Lower lobe of right lung (tissue), 2 donors: ENCODE measurements around the gene ZNF473. TPM values are rescaled to one million over a fixed set of nuclear protein-coding genes. Genes with fewer than 3 reads are reported as not detected.
A peak's percentile ranks its signal among the peaks of the same experiment; 100 is the strongest.

Source experiments
- ATAC-seq, 2 donors: fragments of 200-7000 bp; cut with Tn5 transposase; one replicate each; pipeline ENCODE4 v1.9.1; 2020 to 2022; ENCODE audit warnings: mild to moderate bottlenecking in 2 of 2, moderate library complexity in 2 of 2
- DNase-seq: peaks from one replicate; pipeline ENCODE4 v3.0.0-alpha.2; 2020
- H3K27ac ChIP-seq: fragments of 200-600 bp; one replicate; pipeline ENCODE4 v1.8.0; 2022
- H3K27me3 ChIP-seq: fragments of 200-600 bp; one replicate; pipeline ENCODE4 v1.8.0; 2022; ENCODE audit warnings: low read depth
- H3K36me3 ChIP-seq: fragments of 200-600 bp; one replicate; pipeline ENCODE4 v1.8.0; 2022; ENCODE audit warnings: mild to moderate bottlenecking
- H3K4me1 ChIP-seq: fragments of 200-600 bp; one replicate; pipeline ENCODE4 v1.8.0; 2022
- H3K4me3 ChIP-seq: fragments of 200-600 bp; one replicate; pipeline ENCODE4 v1.8.0; 2022; ENCODE audit warnings: mild to moderate bottlenecking
- H3K9me3 ChIP-seq: fragments of 200-600 bp; one replicate; pipeline ENCODE4 v1.8.0; 2022
- intact Hi-C: fragments of 100-400 bp; cut with DNase I; formaldehyde crosslinking; loops from one replicate; pipeline ENCODE4 v1.11.0; 2022
- total RNA-seq: library from RNA; stranded (reverse); fragmentation: NEBNext Ultra II Directional; extraction: Animal tissue kit (Norgen Biotek cat#: 25700); gene quantifications from one replicate; pipeline ENCODE4 v1.2.1, GENCODE V29; 2021
- TF ChIP-seq, protein P1 (sequence below): fragments of 200-600 bp; IDR thresholded peaks from one replicate; pipeline ENCODE4 v1.8.0; 2022; ENCODE audit warnings: antibody characterized with exemption, mild to moderate bottlenecking
- donor health status: DM: no; HTN: yes; CAD: no; lungs with severe emphysema.

Gene ZNF473
- total RNA-seq, 1 donor from 2014 or later, result 6.8 TPM

GRCh38 chr19:50042363-50043024, 16.7 kb downstream of the ZNF473 start:
- intact Hi-C loops, result no loop called here
- Histone ChIP-seq H3K36me3 (peaks cover 84% of the 10 kb centered on the region), H3K27ac (no peak overlapping the region), H3K27me3 (no peaks in the 10 kb centered on the region), H3K4me3 (no peak overlapping the region), H3K9me3 (peaks cover 30% of the 10 kb centered on the region), H3K4me1 (no peaks in the 10 kb centered on the region)
- no peak for DNase-seq
- no peak for ATAC-seq
- TF ChIP-seq, protein P1, sequence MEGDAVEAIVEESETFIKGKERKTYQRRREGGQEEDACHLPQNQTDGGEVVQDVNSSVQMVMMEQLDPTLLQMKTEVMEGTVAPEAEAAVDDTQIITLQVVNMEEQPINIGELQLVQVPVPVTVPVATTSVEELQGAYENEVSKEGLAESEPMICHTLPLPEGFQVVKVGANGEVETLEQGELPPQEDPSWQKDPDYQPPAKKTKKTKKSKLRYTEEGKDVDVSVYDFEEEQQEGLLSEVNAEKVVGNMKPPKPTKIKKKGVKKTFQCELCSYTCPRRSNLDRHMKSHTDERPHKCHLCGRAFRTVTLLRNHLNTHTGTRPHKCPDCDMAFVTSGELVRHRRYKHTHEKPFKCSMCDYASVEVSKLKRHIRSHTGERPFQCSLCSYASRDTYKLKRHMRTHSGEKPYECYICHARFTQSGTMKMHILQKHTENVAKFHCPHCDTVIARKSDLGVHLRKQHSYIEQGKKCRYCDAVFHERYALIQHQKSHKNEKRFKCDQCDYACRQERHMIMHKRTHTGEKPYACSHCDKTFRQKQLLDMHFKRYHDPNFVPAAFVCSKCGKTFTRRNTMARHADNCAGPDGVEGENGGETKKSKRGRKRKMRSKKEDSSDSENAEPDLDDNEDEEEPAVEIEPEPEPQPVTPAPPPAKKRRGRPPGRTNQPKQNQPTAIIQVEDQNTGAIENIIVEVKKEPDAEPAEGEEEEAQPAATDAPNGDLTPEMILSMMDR, result no peak

DNA sequence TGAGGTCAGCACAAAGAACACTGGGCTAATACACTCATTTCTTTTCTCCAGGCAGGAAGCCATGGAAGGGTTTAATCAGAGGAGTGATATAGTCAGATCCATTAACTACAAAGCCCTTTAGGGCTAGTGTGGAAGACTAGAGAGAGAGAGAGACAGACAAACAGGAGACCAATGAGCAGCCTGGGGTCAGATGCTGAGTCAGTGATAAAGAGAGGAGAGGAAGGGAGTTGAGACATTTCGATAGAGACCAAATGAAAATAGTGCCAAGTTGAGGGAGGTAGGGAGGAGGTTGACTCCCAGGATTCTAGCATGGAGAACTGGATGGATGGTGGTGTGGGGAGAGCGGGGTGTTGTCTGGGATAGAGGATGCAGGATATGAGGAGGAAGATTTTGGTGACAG, 18.2 kb downstream of the ZNF473 start:
- ATAC-seq (no peak), DNase-seq (no peak)
- intact Hi-C loops, result no loop called here
- Histone ChIP-seq H3K27ac (no peak overlapping the region), H3K36me3 (peaks cover 76% of the 10 kb centered on the region), H3K27me3 (no peaks in the 10 kb centered on the region), H3K9me3 (peaks cover 30% of the 10 kb centered on the region), H3K4me3 (no peak overlapping the region), H3K4me1 (no peaks in the 10 kb centered on the region)
- TF ChIP-seq, protein P1, result no peak

GRCh38 chr19:50044922-50045321, 19.1 kb downstream of the ZNF473 start:
- intact Hi-C loops, result no loop called here
- TF ChIP-seq, protein P1, result no peak
- Histone ChIP-seq H3K4me1 (no peaks in the 10 kb centered on the region), H3K27me3 (no peaks in the 10 kb centered on the region), H3K27ac (no peak overlapping the region), H3K9me3 (peaks cover 30% of the 10 kb centered on the region), H3K36me3 (peaks cover 66% of the 10 kb centered on the region), H3K4me3 (no peak overlapping the region)
- DNase-seq, result no peak
- no peak for ATAC-seq

- Histone ChIP-seq H3K9me3 (peaks cover 30% of the 10 kb centered on the region), H3K4me1 (peaks cover 10% of the 10 kb centered on the region), H3K27me3 (no peaks in the 10 kb centered on the region), H3K36me3 (peaks cover 46% of the 10 kb centered on the region), H3K27ac (no peak overlapping the region), H3K4me3 (no peak overlapping the region)
- peak; percentile 45 to 50 for ATAC-seq
- intact Hi-C loops, result no loop called here
- TF ChIP-seq, protein P1, result peak; percentile 82
- DNase-seq, result peak; percentile 71
Observed at GRCh38 chr19:50046649-50047503, 21.1 kb downstream of the ZNF473 start.

GRCh38 chr19:50047671-50048070, 21.9 kb downstream of the ZNF473 start:
- TF ChIP-seq, protein P1, result no peak
- Histone ChIP-seq H3K4me3 (no peak overlapping the region), H3K4me1 (peaks cover 10% of the 10 kb centered on the region), H3K36me3 (peaks cover 38% of the 10 kb centered on the region), H3K27me3 (no peaks in the 10 kb centered on the region), H3K27ac (no peak overlapping the region), H3K9me3 (peaks cover 30% of the 10 kb centered on the region)
- intact Hi-C loops, result no loop called here
- ATAC-seq (no peak), DNase-seq (no peak)
